ENCODE measurements around the gene CNEP1R1.

CNEP1R1 gene

GRCh38 chr16:50024684-50025536 is at the start of gene CNEP1R1:
Gene CNEP1R1 (plus strand): TSS chr16:50025225. CDS start chr16:50025316, 91 bp downstream.
- peaks cover 8% of the 10 kb centered on the region for H3K4me1 ChIP-seq (ENCODE audit: insufficient read depth, low read length)
- no peaks in the 10 kb centered on the region for H3K27me3 ChIP-seq (ENCODE audit: control insufficient read depth in 1 of 2, insufficient read depth in 2 of 2, low read length in 2 of 2)
- H3K4me3 ChIP-seq (ENCODE audit: low read depth in 1 of 2, low read length in 2 of 2): peak within 1 kb of the TSS; percentile 87 to 96
- H3K36me3 ChIP-seq (ENCODE audit: insufficient read depth, low read length): no peaks in the 10 kb centered on the region
- no peaks in the 10 kb centered on the region for H3K9me3 ChIP-seq (ENCODE audit: low read length)
- peak within 1 kb of the TSS; percentile 92 for H3K9ac ChIP-seq (ENCODE audit: low read length)
- H3K27ac ChIP-seq (ENCODE audit: low read depth, low read length): peak within 1 kb of the TSS; percentile 70

GRCh38 chr16:49977427-49977826 is 47.6 kb upstream of the CNEP1R1 start:
- no peak overlapping the region for H3K9ac ChIP-seq (ENCODE audit: low read length)

DNA sequence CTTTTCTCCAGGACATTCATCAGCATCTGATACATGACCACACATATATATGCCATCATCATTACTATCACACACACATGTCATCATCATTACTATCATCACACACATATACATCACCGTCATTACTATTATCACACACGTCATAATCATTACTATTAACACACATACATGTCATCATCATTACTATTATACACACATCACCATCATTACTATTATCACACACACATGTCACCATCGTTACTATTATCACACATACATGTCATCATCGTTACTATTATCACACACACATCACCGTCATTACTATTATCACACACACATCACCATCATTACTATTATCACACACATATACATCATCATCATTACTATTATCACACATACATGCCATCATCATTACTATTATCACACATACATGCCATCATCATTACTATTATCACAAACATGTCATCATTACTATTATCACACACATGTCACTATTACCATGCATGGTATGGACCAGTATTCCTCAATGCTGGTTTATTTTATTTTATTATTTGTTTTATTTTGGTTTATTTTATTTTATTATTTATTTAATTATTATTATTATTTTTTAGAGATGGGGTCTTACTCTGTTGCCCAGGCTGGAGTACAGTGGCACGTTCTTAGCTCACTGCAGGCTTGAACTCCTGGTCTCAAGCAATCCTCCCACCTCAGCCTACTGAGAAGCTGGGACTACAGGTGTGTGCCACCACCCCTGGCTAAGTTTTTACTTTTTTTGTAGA is 46.3 kb upstream of the CNEP1R1 start:
- no peaks in the 10 kb centered on the region for H3K27me3 ChIP-seq (ENCODE audit: control insufficient read depth in 1 of 2, insufficient read depth in 2 of 2, low read length in 2 of 2)
- no peak overlapping the region for H3K4me3 ChIP-seq (ENCODE audit: low read depth in 1 of 2, low read length in 2 of 2)
- no peaks in the 10 kb centered on the region for H3K9me3 ChIP-seq (ENCODE audit: low read length)
- H3K4me1 ChIP-seq (ENCODE audit: insufficient read depth, low read length): no peaks in the 10 kb centered on the region
- H3K36me3 ChIP-seq (ENCODE audit: insufficient read depth, low read length): no peaks in the 10 kb centered on the region
- H3K27ac ChIP-seq (ENCODE audit: low read depth, low read length): no peak overlapping the region
- H3K9ac ChIP-seq (ENCODE audit: low read length): no peak overlapping the region

More at GRCh38 chr16:49977427-49977826, 47.6 kb upstream of the CNEP1R1 start:
- H3K4me3 ChIP-seq (ENCODE audit: low read depth in 1 of 2, low read length in 2 of 2): no peak overlapping the region
- H3K27me3 ChIP-seq (ENCODE audit: control insufficient read depth in 1 of 2, insufficient read depth in 2 of 2, low read length in 2 of 2): no peaks in the 10 kb centered on the region
- no peak overlapping the region for H3K27ac ChIP-seq (ENCODE audit: low read depth, low read length)
- H3K9me3 ChIP-seq (ENCODE audit: low read length): no peaks in the 10 kb centered on the region
- no peaks in the 10 kb centered on the region for H3K36me3 ChIP-seq (ENCODE audit: insufficient read depth, low read length)
- H3K4me1 ChIP-seq (ENCODE audit: insufficient read depth, low read length): no peaks in the 10 kb centered on the region

- Histone ChIP-seq H3K4me3 (ENCODE audit: low read depth in 1 of 2, low read length in 2 of 2) (no peak overlapping the region), H3K4me1 (ENCODE audit: insufficient read depth, low read length) (no peaks in the 10 kb centered on the region), H3K36me3 (ENCODE audit: insufficient read depth, low read length) (no peaks in the 10 kb centered on the region), H3K9ac (ENCODE audit: low read length) (no peak overlapping the region), H3K27me3 (ENCODE audit: control insufficient read depth in 1 of 2, insufficient read depth in 2 of 2, low read length in 2 of 2) (no peaks in the 10 kb centered on the region), H3K27ac (ENCODE audit: low read depth, low read length) (no peak overlapping the region), H3K9me3 (ENCODE audit: low read length) (no peaks in the 10 kb centered on the region)
Measured at GRCh38 chr16:49980166-49980565, 44.9 kb upstream of the CNEP1R1 start.

GRCh38 chr16:49986351-49987124 is 38.5 kb upstream of the CNEP1R1 start:
- no peaks in the 10 kb centered on the region for H3K9me3 ChIP-seq (ENCODE audit: low read length)
- H3K4me1 ChIP-seq (ENCODE audit: insufficient read depth, low read length): no peaks in the 10 kb centered on the region
- H3K9ac ChIP-seq (ENCODE audit: low read length): no peak overlapping the region
- no peaks in the 10 kb centered on the region for H3K36me3 ChIP-seq (ENCODE audit: insufficient read depth, low read length)
- no peak overlapping the region for H3K4me3 ChIP-seq (ENCODE audit: low read depth in 1 of 2, low read length in 2 of 2)
- no peak overlapping the region for H3K27ac ChIP-seq (ENCODE audit: low read depth, low read length)
- H3K27me3 ChIP-seq (ENCODE audit: control insufficient read depth in 1 of 2, insufficient read depth in 2 of 2, low read length in 2 of 2): no peaks in the 10 kb centered on the region

DNA sequence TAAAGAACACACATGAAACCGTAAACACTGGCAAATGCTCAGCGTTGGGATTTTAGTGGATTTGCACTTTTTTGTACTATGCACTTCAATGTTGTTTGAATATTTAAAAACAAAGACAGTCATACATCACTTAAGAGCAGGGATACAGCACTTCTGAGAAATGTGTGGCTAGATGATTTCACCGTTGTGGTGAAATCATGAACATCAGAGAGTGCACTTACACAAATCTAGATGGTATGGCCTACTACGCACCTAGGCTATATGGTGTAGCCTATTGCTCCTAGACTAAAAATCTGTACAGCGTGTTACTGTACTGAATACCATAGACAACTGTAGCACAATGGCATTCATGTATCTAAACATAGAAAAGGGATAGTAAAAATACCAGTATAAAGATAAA is 37.6 kb upstream of the CNEP1R1 start:
- Histone ChIP-seq H3K4me1 (ENCODE audit: insufficient read depth, low read length) (no peaks in the 10 kb centered on the region), H3K9me3 (ENCODE audit: low read length) (no peaks in the 10 kb centered on the region)

GRCh38 chr16:49992825-49993224 is 32.2 kb upstream of the CNEP1R1 start:
- Histone ChIP-seq H3K27me3 (ENCODE audit: control insufficient read depth in 1 of 2, insufficient read depth in 2 of 2, low read length in 2 of 2) (no peaks in the 10 kb centered on the region), H3K4me1 (ENCODE audit: insufficient read depth, low read length) (no peaks in the 10 kb centered on the region), H3K9ac (ENCODE audit: low read length) (no peak overlapping the region), H3K9me3 (ENCODE audit: low read length) (no peaks in the 10 kb centered on the region), H3K4me3 (ENCODE audit: low read depth in 1 of 2, low read length in 2 of 2) (no peak overlapping the region), H3K27ac (ENCODE audit: low read depth, low read length) (no peak overlapping the region), H3K36me3 (ENCODE audit: insufficient read depth, low read length) (no peaks in the 10 kb centered on the region)

More for the DNA sequence above, 37.6 kb upstream of the CNEP1R1 start:
- no peak overlapping the region for H3K27ac ChIP-seq (ENCODE audit: low read depth, low read length)
- H3K9ac ChIP-seq (ENCODE audit: low read length): no peak overlapping the region
- H3K4me3 ChIP-seq (ENCODE audit: low read depth in 1 of 2, low read length in 2 of 2): no peak overlapping the region
- no peaks in the 10 kb centered on the region for H3K27me3 ChIP-seq (ENCODE audit: control insufficient read depth in 1 of 2, insufficient read depth in 2 of 2, low read length in 2 of 2)
- H3K36me3 ChIP-seq (ENCODE audit: insufficient read depth, low read length): no peaks in the 10 kb centered on the region

DNA sequence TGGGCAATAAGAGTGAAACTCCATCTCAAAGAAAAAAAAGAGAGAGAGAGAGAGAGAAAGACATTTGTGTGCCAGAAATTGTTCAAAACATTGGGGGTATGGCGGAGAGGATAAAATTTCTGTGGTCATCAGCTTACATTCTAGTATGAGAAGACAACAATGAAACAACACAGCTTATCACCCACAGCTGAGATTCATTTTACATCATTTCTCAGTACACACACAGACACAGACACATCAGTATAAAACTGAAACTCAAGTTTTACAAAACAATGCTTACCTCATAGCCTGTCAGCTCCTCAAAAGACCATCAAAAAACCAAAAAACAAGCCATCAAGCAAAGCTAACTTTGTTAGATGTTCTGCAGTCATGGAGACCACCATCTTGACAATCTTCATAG is 31.4 kb upstream of the CNEP1R1 start:
- H3K27me3 ChIP-seq (ENCODE audit: control insufficient read depth in 1 of 2, insufficient read depth in 2 of 2, low read length in 2 of 2): no peaks in the 10 kb centered on the region
- H3K9ac ChIP-seq (ENCODE audit: low read length): no peak overlapping the region
- no peaks in the 10 kb centered on the region for H3K4me1 ChIP-seq (ENCODE audit: insufficient read depth, low read length)
- H3K4me3 ChIP-seq (ENCODE audit: low read depth in 1 of 2, low read length in 2 of 2): no peak overlapping the region
- H3K9me3 ChIP-seq (ENCODE audit: low read length): no peaks in the 10 kb centered on the region
- no peak overlapping the region for H3K27ac ChIP-seq (ENCODE audit: low read depth, low read length)
- H3K36me3 ChIP-seq (ENCODE audit: insufficient read depth, low read length): no peaks in the 10 kb centered on the region

GRCh38 chr16:49994006-49994405 is 31.0 kb upstream of the CNEP1R1 start:
- H3K9me3 ChIP-seq (ENCODE audit: low read length): no peaks in the 10 kb centered on the region
- H3K4me1 ChIP-seq (ENCODE audit: insufficient read depth, low read length): no peaks in the 10 kb centered on the region
- no peaks in the 10 kb centered on the region for H3K36me3 ChIP-seq (ENCODE audit: insufficient read depth, low read length)
- H3K9ac ChIP-seq (ENCODE audit: low read length): no peak overlapping the region
- H3K27ac ChIP-seq (ENCODE audit: low read depth, low read length): no peak overlapping the region
- H3K4me3 ChIP-seq (ENCODE audit: low read depth in 1 of 2, low read length in 2 of 2): no peak overlapping the region
- no peaks in the 10 kb centered on the region for H3K27me3 ChIP-seq (ENCODE audit: control insufficient read depth in 1 of 2, insufficient read depth in 2 of 2, low read length in 2 of 2)

DNA sequence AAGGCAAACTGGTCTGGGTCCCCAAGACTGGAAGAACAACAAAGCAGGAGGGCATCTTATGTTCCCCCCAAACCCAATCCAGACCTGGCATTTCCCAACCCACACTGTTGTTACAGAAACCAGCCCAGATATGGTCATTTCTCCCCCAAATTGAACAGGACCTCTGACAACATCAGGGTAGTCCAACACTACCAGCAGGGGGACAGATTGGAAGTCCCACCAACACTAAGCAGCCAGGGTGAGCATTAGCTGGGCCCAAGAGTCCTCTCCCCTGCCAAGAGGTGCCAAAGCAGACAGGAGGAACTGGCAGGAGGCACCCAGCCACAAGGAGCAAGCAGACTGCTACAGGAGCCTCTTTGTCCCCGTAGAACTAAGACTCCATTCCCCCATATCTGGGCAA is 29.3 kb upstream of the CNEP1R1 start:
- no peaks in the 10 kb centered on the region for H3K4me1 ChIP-seq (ENCODE audit: insufficient read depth, low read length)
- no peaks in the 10 kb centered on the region for H3K36me3 ChIP-seq (ENCODE audit: insufficient read depth, low read length)
- H3K27ac ChIP-seq (ENCODE audit: low read depth, low read length): no peak overlapping the region
- no peaks in the 10 kb centered on the region for H3K27me3 ChIP-seq (ENCODE audit: control insufficient read depth in 1 of 2, insufficient read depth in 2 of 2, low read length in 2 of 2)
- H3K4me3 ChIP-seq (ENCODE audit: low read depth in 1 of 2, low read length in 2 of 2): no peak overlapping the region
- H3K9ac ChIP-seq (ENCODE audit: low read length): no peak overlapping the region
- H3K9me3 ChIP-seq (ENCODE audit: low read length): no peaks in the 10 kb centered on the region

DNA sequence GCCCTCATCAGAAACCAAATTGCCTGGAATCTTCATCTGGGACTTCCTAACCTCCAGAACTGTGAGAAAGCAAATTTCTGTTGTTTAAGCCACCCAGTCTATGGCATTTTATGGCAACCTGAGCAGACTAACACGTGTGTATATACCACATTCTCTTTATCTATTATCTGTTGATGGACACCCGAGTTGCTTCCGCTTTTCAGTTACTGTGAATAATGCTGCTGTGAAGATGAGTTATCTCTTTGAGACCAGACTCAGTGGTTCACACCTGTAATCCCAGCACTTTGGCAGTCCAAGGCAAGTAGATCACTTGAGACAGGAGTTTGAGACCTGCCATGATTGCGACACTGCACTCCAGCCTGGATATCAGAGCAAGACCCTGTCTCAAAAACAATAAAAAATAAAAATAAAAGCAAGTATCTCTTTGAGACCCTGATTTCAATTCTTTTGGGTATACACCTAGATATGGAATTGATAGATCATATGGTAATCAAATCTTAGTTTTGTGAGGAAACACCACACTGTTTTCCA is 27.2 kb upstream of the CNEP1R1 start:
- Histone ChIP-seq H3K27ac (ENCODE audit: low read depth, low read length) (no peak overlapping the region), H3K4me3 (ENCODE audit: low read depth in 1 of 2, low read length in 2 of 2) (no peak overlapping the region), H3K9ac (ENCODE audit: low read length) (no peak overlapping the region), H3K9me3 (ENCODE audit: low read length) (peaks cover 3% of the 10 kb centered on the region), H3K4me1 (ENCODE audit: insufficient read depth, low read length) (no peaks in the 10 kb centered on the region), H3K36me3 (ENCODE audit: insufficient read depth, low read length) (no peaks in the 10 kb centered on the region), H3K27me3 (ENCODE audit: control insufficient read depth in 1 of 2, insufficient read depth in 2 of 2, low read length in 2 of 2) (no peaks in the 10 kb centered on the region)
